ENCODE measurements around the gene FAM120AOS.

The FAM120AOS gene

DNA sequence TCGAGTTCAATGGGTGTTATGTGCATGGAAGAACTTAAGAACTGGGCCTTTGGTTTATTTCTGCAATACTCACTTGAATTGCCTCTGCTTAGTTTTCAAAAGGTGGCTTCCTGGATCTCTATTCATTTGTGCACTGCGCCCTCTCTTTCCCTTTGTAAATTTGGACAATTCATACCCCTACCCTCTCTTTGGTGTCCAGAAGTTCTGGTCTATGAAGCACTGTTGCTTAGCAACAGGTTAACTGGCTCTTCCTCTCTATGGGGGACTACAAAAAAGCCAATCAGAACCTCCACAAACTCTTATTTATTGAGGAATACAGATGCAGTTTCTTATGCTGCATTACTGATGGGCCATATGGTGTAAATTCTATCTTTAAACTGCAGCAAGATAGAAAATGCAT is 15.4 kb downstream of the FAM120AOS start:
- ATAC-seq, result no peak

DNA sequence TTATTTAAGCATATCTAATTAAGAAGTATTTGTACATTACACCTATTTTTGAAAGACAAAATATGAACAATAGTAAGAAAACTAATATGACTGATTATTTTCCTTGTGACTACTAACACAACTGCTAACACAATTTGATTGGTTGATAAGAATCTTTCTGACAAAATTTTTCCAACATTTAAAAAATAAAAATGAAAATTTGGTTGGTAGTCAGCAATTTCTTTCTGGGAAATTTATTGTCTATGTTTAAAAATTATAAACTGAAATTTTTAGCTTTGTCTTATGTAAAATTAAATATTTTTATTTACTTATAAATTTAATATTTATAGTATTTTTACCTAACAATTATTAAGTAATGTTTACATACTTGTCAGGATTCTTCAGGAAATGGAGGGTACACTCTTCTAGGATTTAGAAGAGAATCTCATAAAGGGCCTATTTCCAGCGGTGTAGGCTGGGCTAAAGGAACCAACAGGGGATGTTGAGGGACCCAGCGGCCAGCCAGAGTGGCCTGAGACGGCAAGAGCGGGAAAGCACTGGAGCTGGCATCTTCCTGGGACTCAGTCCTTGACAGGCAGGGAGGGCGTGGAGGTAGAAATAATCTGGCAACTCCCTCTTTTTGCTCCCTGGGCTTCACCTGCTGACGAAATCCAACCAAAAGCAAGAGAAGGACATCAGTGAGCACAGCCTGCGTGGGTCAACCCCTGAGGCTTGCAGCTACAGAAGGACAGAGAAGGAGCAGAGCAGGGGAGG is 16.6 kb downstream of the FAM120AOS start:
- H3K27ac Mint-ChIP-seq, result no peak overlapping the region
- H3K36me3 Mint-ChIP-seq (ENCODE audit: low read depth), result peaks cover 4% of the 10 kb centered on the region
- no peaks in the 10 kb centered on the region for H3K27me3 Mint-ChIP-seq
- ATAC-seq, result no peak
- H3K4me1 Mint-ChIP-seq, result no peaks in the 10 kb centered on the region
- no peaks in the 10 kb centered on the region for H3K9me3 Mint-ChIP-seq
- H3K4me3 Mint-ChIP-seq, result no peak overlapping the region
- no peak for DNase-seq

More for the DNA sequence above, 15.4 kb downstream of the FAM120AOS start:
- H3K4me1 Mint-ChIP-seq, result no peaks in the 10 kb centered on the region
- no peak for DNase-seq
- H3K9me3 Mint-ChIP-seq, result no peaks in the 10 kb centered on the region
- H3K4me3 Mint-ChIP-seq, result no peak overlapping the region
- no peaks in the 10 kb centered on the region for H3K27me3 Mint-ChIP-seq
- H3K36me3 Mint-ChIP-seq (ENCODE audit: low read depth), result peaks cover 4% of the 10 kb centered on the region
- no peak overlapping the region for H3K27ac Mint-ChIP-seq

DNA sequence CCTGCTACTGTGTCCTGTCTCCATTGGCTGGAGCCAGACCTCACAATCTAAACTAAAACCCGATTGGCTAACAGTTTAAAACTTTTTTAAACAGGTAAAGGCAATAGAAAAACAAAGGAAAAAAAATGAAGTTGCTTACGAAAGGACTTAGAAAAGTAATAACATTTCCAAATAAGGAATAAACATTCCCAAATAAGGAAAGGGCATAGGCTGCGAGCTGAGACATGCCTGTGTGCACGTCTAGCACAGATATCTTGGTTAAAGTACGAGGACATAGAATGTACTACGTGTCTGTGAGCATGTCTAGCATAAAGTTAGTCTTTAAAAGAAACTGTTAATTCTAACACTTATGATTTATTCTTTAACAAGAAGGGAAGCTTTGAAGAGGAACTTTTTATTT is 17.2 kb downstream of the FAM120AOS start:
- no peak overlapping the region for H3K4me3 Mint-ChIP-seq
- no peaks in the 10 kb centered on the region for H3K27me3 Mint-ChIP-seq
- no peak for ATAC-seq
- H3K27ac Mint-ChIP-seq, result no peak overlapping the region
- H3K4me1 Mint-ChIP-seq, result no peaks in the 10 kb centered on the region
- no peaks in the 10 kb centered on the region for H3K9me3 Mint-ChIP-seq
- DNase-seq, result no peak
- H3K36me3 Mint-ChIP-seq (ENCODE audit: low read depth), result peaks cover 4% of the 10 kb centered on the region

DNA sequence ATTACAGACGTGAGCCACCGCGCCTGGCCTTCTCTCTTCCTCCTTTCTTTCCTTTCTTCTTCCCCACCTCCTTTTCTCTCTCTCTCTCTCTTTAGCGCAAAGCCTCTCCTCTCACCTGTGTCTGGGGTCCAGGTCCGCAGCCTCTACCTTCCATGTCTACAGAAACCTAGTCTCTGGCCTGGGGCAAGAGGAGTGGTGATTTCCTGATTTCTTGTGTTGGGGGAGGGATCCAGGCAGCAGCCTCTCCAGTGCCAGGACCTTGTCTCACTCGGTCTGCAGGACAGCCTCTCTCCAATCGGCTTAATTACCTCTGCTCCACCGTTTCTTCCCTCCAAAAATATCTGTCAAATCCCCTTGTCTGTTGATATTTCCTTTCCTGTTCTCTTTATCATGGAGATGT is 18.0 kb downstream of the FAM120AOS start:
- H3K4me3 Mint-ChIP-seq, result no peak overlapping the region
- ATAC-seq, result no peak
- H3K36me3 Mint-ChIP-seq (ENCODE audit: low read depth), result peaks cover 4% of the 10 kb centered on the region
- DNase-seq, result no peak
- no peak overlapping the region for H3K27ac Mint-ChIP-seq
- H3K9me3 Mint-ChIP-seq, result no peaks in the 10 kb centered on the region
- H3K27me3 Mint-ChIP-seq, result no peaks in the 10 kb centered on the region
- H3K4me1 Mint-ChIP-seq, result no peaks in the 10 kb centered on the region

DNA sequence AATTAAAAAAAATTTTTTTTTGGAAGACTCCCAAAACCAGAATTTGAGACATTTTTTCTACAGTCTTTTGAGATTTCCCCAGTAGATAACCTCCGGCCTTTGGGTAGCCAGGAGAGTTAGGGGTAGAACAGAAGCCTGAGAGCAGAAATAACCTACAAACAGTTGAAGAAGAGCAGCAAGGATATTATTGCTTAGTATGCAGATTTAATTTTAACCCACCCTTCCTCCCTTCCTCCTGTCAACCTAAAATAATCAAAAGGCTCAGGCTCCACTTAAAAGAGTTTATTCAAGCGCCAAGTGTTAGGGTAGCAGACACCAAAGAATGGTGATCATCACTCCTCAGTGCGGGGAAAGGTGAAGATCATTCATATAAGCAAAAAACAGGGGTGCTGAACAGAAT is 19.3 kb downstream of the FAM120AOS start:
- H3K27me3 Mint-ChIP-seq, result no peaks in the 10 kb centered on the region
- no peaks in the 10 kb centered on the region for H3K4me1 Mint-ChIP-seq
- H3K36me3 Mint-ChIP-seq (ENCODE audit: low read depth), result peaks cover 4% of the 10 kb centered on the region
- H3K9me3 Mint-ChIP-seq, result no peaks in the 10 kb centered on the region
- H3K4me3 Mint-ChIP-seq, result no peak overlapping the region
- ATAC-seq (no peak), DNase-seq (no peak)
- no peak overlapping the region for H3K27ac Mint-ChIP-seq

DNA sequence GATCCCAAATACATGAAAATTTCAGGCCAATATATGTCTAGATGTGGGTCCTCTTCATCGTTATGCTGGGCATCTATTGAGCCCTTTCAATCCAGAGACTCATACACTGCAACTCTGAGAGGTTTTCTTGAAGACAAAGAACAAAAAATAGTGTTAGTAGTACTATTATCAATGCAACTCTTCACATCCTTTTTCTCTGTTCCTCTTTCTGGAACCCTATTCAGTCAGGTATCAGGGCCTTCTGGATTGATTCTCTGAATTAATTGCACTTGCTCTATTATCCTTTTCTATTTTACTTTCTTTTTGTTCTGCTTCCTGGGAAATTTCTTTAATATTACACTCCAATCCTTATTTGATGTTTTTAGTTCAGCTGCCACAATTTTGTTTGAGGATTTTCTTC is 20.4 kb downstream of the FAM120AOS start:
- no peak overlapping the region for H3K27ac Mint-ChIP-seq
- no peaks in the 10 kb centered on the region for H3K4me1 Mint-ChIP-seq
- DNase-seq, result no peak
- no peak for ATAC-seq
- peaks cover 4% of the 10 kb centered on the region for H3K36me3 Mint-ChIP-seq (ENCODE audit: low read depth)
- H3K4me3 Mint-ChIP-seq, result no peak overlapping the region
- H3K27me3 Mint-ChIP-seq, result no peaks in the 10 kb centered on the region
- H3K9me3 Mint-ChIP-seq, result no peaks in the 10 kb centered on the region

DNA sequence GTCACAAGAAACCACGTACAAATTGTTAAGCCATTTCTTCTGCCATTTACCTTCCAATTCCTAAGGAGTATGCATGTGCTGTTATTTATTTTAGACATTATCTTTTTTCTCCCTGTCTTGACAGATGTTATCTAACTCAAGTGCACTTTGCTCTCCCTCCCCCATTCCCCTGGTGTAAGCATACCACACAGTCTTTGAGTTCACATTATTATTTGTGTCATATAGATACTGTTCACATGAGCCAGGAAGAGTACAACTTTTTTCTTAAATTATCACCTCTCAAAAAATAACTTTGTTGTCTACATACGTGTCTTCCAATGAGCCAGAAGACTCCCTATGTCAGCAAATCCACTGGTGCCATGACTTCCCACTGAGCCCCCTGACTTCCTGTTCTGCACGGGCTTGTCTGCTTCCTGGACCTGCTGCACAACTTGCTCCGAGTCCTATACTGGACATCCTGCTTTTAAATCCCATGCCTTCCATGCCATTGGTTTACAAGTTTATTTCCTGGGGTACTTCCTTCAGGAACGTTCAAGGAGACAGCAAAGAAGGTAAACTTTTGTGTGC is 21.8 kb downstream of the FAM120AOS start:
- Mint-ChIP-seq H3K4me1 (no peaks in the 10 kb centered on the region), H3K27ac (no peak overlapping the region), H3K9me3 (no peaks in the 10 kb centered on the region), H3K36me3 (ENCODE audit: low read depth) (peaks cover 4% of the 10 kb centered on the region), H3K4me3 (no peak overlapping the region), H3K27me3 (no peaks in the 10 kb centered on the region)
- ATAC-seq, result no peak
- no peak for DNase-seq

DNA sequence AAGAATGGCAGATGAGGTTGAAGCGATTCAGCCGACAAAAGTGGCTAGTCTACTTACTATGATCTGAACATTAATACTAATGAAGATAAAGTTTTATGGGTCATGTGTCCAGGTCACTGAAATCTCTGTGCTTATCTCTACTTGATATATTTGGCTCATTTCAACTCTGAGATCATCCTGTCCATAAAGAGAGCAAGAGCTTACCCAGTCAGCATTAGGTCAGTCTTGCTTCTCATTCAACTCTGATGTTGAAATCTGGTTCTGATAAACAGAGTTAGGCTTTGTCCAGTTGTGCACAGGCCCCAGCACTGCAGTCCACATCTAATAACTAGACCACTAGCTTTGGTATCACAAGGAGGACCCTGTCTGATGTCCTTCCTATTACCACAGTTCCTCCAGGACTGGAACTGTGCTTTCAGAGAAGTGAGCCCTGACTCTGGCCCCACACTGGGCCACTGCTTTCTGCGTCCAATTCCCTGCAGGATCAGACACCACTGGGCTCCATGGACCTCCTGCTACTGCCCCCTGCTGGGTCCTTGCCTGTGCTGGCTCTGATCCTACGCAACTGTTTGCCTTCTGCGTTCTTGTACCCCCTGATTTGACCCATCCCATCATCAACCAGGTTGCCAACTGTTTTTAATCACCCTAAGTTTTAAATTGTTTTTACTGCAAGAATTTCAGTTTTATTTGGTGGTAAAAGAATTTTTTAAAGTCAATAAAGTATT is 25.6 kb downstream of the FAM120AOS start:
- H3K4me3 Mint-ChIP-seq, result no peak overlapping the region
- DNase-seq, result peak; percentile 18
- H3K4me1 Mint-ChIP-seq, result no peaks in the 10 kb centered on the region
- peaks cover 2% of the 10 kb centered on the region for H3K27me3 Mint-ChIP-seq
- H3K36me3 Mint-ChIP-seq (ENCODE audit: low read depth), result no peaks in the 10 kb centered on the region
- no peak for ATAC-seq
- H3K9me3 Mint-ChIP-seq, result no peaks in the 10 kb centered on the region
- no peak overlapping the region for H3K27ac Mint-ChIP-seq

DNA sequence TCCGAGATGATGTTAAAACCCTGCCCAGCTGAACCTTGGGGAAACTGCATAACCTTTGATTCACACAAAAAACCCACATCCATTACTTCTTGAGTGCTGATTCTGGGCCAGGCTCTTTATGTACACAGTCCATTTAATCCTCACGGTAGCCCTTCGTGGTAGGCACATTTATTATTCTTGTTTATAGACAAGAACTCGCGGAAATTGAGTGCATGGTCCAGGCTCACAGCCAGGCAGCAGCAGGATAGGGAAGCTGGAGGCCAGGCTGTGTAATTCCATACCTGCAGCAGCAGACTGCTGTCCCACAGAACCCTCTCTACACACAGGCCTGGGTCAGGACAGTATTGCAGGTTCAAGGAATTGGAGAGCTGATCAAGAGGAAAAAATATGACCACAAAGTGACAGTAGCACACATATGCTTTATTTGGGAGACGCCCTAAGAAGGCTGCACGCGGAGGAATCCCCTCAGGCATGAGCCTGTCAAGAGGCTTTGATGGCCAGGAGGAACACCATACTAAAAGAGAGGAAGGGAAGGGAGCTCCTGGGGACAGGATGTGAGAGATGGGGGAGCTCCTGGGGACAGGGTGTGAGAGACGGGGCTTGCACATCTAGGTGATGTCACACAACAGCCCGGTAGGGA is 30.3 kb downstream of the FAM120AOS start:
- Mint-ChIP-seq H3K4me1 (no peaks in the 10 kb centered on the region), H3K27me3 (peaks cover 5% of the 10 kb centered on the region), H3K36me3 (ENCODE audit: low read depth) (peaks cover 2% of the 10 kb centered on the region), H3K4me3 (no peak overlapping the region), H3K27ac (no peak overlapping the region), H3K9me3 (peaks cover 8% of the 10 kb centered on the region)
- DNase-seq, result no peak
- ATAC-seq, result no peak

DNA sequence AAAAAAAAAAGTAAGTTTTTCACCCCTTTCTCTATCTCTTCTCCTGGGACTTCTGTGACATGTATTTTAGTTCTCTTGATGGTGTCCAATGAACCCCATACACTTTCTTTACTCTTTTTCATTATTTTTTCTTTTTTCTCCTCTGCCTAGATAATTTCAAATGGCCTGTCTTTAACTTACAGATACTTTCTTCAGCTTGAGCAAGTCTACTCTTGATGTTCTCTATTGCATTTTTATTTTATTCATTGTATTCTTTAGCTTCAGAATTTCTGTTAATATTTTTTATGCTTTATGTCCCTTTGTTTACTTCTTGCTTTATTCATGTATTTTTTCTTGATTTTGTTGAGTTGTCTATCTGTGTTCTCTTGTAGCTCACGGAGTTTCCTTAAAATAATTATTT is 34.4 kb downstream of the FAM120AOS start:
- peaks cover 8% of the 10 kb centered on the region for H3K9me3 Mint-ChIP-seq
- peaks cover 10% of the 10 kb centered on the region for H3K27me3 Mint-ChIP-seq
- DNase-seq (no peak), ATAC-seq (no peak)
- peaks cover 6% of the 10 kb centered on the region for H3K36me3 Mint-ChIP-seq (ENCODE audit: low read depth)
- no peak overlapping the region for H3K27ac Mint-ChIP-seq
- H3K4me3 Mint-ChIP-seq, result no peak overlapping the region
- peaks cover 7% of the 10 kb centered on the region for H3K4me1 Mint-ChIP-seq

DNA sequence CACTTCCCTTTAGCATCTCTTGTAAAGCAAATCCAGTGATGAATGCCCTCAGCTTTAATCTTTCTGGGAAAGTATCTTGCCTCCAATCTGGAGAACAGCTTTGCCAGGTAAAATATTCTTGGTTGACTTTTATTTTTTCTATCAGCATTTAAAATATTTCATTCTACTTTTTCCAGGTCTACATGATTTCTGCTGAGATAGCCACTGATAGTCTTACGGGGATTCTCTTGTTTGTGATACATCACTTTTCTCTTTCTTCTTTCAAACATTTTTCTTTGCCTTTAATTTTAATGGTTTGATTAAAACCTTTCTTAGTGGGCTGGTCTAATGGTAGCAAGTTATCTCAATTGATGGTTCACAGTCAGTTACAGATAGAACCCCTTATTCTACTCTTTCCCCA is 35.8 kb downstream of the FAM120AOS start:
- Mint-ChIP-seq H3K36me3 (ENCODE audit: low read depth) (peaks cover 6% of the 10 kb centered on the region), H3K4me3 (no peak overlapping the region), H3K4me1 (peaks cover 7% of the 10 kb centered on the region), H3K9me3 (peaks cover 8% of the 10 kb centered on the region), H3K27me3 (peaks cover 16% of the 10 kb centered on the region), H3K27ac (no peak overlapping the region)
- ATAC-seq (no peak), DNase-seq (no peak)

DNA sequence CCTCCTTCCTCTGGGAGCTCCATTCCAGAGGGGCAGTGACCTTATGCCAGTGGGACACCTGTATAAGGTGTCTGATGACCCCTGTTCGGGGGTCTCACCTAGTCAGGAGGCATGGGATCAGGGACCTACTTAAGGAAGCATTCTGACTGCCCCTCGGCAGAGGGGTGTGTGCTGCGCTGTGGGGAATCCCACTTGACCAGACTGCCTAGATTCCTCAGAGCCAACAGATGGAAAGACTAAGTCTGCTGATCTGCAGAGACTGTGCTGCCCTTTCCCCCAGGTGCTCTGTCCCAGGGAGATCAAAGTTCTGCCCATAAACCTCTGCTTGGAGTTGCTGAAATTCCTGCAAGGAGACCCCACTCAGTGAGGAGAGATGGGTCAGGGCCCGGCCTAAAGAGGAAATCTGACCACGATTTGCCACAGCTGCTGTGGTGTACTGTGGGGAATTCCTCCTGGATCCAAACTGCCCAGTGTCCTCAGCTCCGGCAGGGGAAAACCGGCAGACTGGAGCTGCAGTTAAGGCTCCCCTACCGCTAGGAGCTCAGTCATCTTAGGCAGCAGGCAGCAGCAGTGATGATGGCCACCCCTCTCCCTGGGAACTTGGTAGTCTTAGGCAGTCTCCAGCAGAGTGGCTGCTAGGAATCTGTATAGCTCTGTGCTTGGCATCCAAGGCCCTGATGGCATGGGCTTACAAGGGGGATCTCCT is 36.7 kb downstream of the FAM120AOS start:
- H3K4me3 Mint-ChIP-seq, result no peak overlapping the region
- H3K4me1 Mint-ChIP-seq, result peaks cover 7% of the 10 kb centered on the region
- peaks cover 8% of the 10 kb centered on the region for H3K9me3 Mint-ChIP-seq
- peaks cover 6% of the 10 kb centered on the region for H3K36me3 Mint-ChIP-seq (ENCODE audit: low read depth)
- ATAC-seq, result no peak
- no peak for DNase-seq
- H3K27ac Mint-ChIP-seq, result no peak overlapping the region
- H3K27me3 Mint-ChIP-seq, result peaks cover 20% of the 10 kb centered on the region

DNA sequence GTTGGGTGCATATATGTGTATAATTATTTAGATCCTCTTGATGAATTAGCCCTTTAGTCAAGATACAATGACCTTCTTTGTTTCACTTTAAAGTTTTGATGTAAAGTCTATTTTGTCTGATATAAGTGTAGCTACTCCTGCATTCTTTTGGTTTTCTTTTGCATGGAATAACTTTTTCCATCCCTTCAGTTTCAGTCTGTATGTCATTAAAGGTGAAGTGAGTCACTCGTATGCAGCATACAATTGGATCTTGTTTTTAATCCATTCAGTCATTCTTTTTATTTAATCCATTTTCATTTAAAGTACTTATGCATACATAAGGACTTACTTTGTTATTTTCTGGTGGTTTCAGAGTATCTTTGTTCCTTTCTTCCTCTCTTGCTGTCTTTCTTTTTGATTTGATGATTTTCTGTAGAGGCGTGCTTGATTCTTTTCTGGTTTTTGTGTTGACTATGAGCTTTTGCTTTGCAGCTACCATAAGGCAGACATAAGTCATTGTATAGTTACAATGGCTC is 38.1 kb downstream of the FAM120AOS start:
- no peak overlapping the region for H3K27ac Mint-ChIP-seq
- peaks cover 26% of the 10 kb centered on the region for H3K27me3 Mint-ChIP-seq
- ATAC-seq, result peak; percentile 46
- peaks cover 7% of the 10 kb centered on the region for H3K4me1 Mint-ChIP-seq
- H3K9me3 Mint-ChIP-seq, result peaks cover 8% of the 10 kb centered on the region
- peaks cover 6% of the 10 kb centered on the region for H3K36me3 Mint-ChIP-seq (ENCODE audit: low read depth)
- no peak overlapping the region for H3K4me3 Mint-ChIP-seq
- no peak for DNase-seq

DNA sequence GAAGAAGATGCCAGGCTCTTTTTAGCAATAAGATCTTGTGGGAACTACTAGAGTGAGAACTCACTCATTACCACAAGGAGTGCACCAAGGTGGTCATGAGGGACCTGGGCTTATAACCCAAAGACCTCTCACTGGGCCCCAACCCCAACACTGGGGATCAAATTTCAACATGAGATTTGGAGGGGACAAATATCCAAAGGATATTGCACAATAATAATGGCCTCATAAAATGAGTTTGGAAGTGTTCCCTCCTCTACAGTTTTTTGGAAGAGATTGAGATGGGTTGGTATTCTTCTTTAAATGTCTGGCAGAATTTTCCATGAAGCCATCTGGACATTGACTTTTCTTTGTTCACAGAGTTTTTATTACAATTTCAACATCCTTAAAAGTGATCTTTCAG is 39.9 kb downstream of the FAM120AOS start:
- Mint-ChIP-seq H3K36me3 (ENCODE audit: low read depth) (peaks cover 4% of the 10 kb centered on the region), H3K27me3 (peaks cover 31% of the 10 kb centered on the region), H3K4me3 (no peak overlapping the region), H3K4me1 (peaks cover 7% of the 10 kb centered on the region), H3K9me3 (no peaks in the 10 kb centered on the region), H3K27ac (no peak overlapping the region)
- ATAC-seq, result no peak
- no peak for DNase-seq

Data from activated naive CD8-positive, alpha-beta T cell treated with anti-CD3 and anti-CD28 coated beads, Interleukin-2, amount 50 U/mL, for 24 hours (primary cell).